GM23248 (cell line): ENCODE results near the gene HLA-E.
"Not testable (repeated sequence)": the region's sequence is repeated elsewhere in the genome, so short reads cannot be mapped to it uniquely, and the experiment has no call there.

Experiments
- EZH2 ChIP-seq: fragments of 200-600 bp; sonication (generic); IDR thresholded peaks from 2 replicates; pipeline ENCODE4 v1.6.1; 2018; ENCODE audit warnings: antibody characterized with exemption, mild to moderate bottlenecking; ENCODE audit not compliant: insufficient read depth, poor library complexity, severe bottlenecking
- EZH2phosphoT487 ChIP-seq: fragments of 200-600 bp; sonication (generic); IDR thresholded peaks from 2 replicates; pipeline ENCODE4 v1.6.1; 2018; ENCODE audit warnings: antibody characterized with exemption, moderate library complexity, mild to moderate bottlenecking, low read depth; ENCODE audit not compliant: insufficient read depth

GRCh38 chr6:30497261-30497599 lies 7.9 kb downstream of the HLA-E start:
- TF ChIP-seq EZH2, EZH2phosphoT487: not testable (repeated sequence)
